Epithelial cell of esophagus (primary cell): ENCODE data around the gene CACYBP.

Experiments
- DNase-seq: peaks from one replicate; pipeline ENCODE4 v3.0.0; 2010; ENCODE audit warnings: low read depth
- H3K4me3 ChIP-seq: 2 replicates; pipeline ENCODE4 v1.5.1; 2011; ENCODE audit warnings: mild to moderate bottlenecking, low read length, control low read depth
- CTCF ChIP-seq: IDR thresholded peaks from 2 replicates; pipeline ENCODE4 v1.5.1; 2011; ENCODE audit warnings: low read depth, mild to moderate bottlenecking, low read length, control low read depth, inconsistent platforms; ENCODE audit not compliant: insufficient read depth; ENCODE audit errors: missing control alignments

The CACYBP gene

GRCh38 chr1:174999936-175000696 lies at the start of gene CACYBP:
Gene CACYBP, plus strand, starts transcription at chr1:174999947. Its CDS starts 234 bp downstream, at chr1:175000181.
- DNase-seq = peak; percentile 37
- peak within 1 kb of the TSS; percentile 80 for H3K4me3 ChIP-seq
- no peak for TF ChIP-seq CTCF

- TF ChIP-seq CTCF = no peak
- no peak overlapping the region for H3K4me3 ChIP-seq
- no peak for DNase-seq
Observed at GRCh38 chr1:174953285-174954072, 46.3 kb upstream of the CACYBP start.

GRCh38 chr1:174954073-174954460 lies 45.7 kb upstream of the CACYBP start:
- no peak for TF ChIP-seq CTCF
- DNase-seq = no peak
- H3K4me3 ChIP-seq = no peak overlapping the region

GRCh38 chr1:174954671-174955669 lies 44.8 kb upstream of the CACYBP start:
- no peak for TF ChIP-seq CTCF
- no peak overlapping the region for H3K4me3 ChIP-seq
- no peak for DNase-seq

- DNase-seq = no peak
- no peak overlapping the region for H3K4me3 ChIP-seq
- no peak for TF ChIP-seq CTCF
Observed at GRCh38 chr1:174956086-174956485, 43.7 kb upstream of the CACYBP start.

GRCh38 chr1:174956976-174957375 lies 42.8 kb upstream of the CACYBP start:
- H3K4me3 ChIP-seq = no peak overlapping the region
- no peak for TF ChIP-seq CTCF
- DNase-seq = no peak
